HG02610 (cell line): ENCODE data around the gene ANAPC1.
A peak's percentile ranks its signal among the peaks of the same experiment; 100 is the strongest.
"Not testable (repeated sequence)": the region's sequence is repeated elsewhere in the genome, so short reads cannot be mapped to it uniquely, and the experiment has no call there.

Source experiments
- ATAC-seq: cut with Tn5 transposase; IDR thresholded peaks from one replicate; pipeline ENCODE4 v1.9.1; 2021; ENCODE audit warnings: mild to moderate bottlenecking, moderate library complexity; ENCODE audit not compliant: unreplicated experiment

Gene ANAPC1

DNA sequence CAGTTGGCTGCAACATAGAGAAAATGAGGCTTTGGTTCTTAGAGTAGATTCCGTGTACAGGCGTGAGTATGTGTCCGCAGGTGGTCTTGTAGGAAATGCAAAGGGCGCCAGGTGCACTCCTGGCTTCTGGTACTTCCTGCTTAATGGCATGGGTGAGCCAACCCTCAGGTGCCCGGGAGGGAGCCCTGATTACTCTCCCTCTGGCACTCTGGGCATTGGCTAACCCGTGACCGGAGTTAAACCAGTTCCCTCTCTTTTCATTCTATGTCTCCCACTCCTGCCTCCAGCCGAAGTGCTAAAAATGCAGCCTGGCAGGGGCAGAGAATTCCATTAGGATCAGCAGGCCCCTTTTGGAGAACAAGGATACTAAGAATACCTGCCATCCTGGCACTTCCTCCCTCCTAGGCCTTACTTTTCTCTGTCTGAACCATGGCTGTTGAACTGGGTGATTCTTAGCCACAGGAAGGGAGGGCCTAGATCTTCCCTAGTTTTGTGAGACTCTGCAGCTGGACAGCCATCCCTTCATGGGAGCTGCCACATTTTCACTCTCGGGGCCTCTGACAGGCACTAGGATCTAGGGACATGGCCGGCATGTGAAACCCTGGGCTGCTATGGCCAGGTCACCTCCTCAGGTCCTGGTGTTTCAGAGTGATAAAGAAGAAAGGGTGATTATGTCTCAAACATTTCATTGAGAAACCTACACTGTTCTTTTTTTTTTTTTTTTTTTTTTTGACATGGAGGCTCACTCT lies 20.9 kb upstream of the ANAPC1 start:
- no peak for ATAC-seq

DNA sequence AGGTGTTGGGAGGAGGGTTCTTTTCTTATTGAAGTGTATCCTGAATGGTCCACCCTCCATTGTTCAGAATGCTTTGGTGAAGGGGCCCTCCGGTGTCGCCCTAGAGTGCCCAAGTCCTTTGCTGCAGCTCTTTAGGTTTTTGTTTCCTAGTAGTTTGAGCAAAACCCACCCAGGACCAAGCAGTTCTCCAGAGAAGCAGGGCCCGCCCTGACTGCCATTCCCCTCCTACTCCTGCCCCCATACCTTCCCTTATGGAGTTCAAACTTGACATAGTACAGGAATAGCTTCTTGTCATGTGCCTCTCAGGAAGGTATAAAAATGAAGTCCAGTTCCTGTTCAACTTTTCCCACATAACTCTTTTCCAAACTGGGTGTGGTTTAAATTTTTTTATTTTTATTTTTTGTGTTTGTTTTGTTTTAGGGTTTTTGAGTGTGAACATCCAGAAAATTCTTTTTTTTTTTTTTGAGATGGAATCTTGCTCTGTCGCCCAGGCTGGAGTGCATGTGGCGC lies 20.0 kb upstream of the ANAPC1 start:
- no peak for ATAC-seq

DNA sequence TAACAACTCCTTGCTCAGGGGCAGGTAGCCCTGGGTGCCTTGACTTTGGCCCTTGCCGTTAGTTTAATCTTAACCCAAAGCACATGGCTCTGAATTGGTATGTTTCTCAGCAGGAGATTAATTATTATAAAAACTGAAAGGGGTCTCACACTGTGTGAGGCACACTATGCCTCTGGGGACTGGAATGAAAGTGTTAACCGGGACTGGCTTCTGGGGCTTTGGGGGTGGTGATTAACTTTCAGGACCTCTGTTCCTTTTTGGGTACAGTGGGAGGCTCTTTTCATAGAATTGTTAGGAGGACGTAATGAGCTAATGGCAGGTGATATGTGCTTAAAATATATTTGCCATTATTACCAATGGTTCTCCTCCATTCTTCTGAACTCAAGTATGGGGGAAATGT lies 19.5 kb upstream of the ANAPC1 start:
- ATAC-seq: no peak

DNA sequence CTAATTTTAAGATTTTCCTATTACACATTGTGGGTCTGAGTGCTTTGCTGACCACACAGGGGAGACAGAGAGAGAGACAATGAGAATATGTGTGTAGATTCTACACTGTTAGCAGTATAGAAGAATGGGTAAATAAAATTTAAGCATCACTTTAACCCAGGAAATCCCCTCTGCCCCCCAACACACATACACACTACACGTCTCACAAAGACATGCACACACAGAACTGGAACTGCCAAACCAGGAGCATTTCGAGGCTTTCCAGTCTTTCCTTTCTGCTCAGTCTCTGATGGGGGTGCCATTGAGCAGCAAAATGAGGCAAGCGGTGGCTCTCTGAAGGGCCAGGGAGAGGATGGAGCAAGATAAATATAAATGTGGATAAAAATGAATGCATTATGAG lies 16.9 kb upstream of the ANAPC1 start:
- ATAC-seq: no peak

DNA sequence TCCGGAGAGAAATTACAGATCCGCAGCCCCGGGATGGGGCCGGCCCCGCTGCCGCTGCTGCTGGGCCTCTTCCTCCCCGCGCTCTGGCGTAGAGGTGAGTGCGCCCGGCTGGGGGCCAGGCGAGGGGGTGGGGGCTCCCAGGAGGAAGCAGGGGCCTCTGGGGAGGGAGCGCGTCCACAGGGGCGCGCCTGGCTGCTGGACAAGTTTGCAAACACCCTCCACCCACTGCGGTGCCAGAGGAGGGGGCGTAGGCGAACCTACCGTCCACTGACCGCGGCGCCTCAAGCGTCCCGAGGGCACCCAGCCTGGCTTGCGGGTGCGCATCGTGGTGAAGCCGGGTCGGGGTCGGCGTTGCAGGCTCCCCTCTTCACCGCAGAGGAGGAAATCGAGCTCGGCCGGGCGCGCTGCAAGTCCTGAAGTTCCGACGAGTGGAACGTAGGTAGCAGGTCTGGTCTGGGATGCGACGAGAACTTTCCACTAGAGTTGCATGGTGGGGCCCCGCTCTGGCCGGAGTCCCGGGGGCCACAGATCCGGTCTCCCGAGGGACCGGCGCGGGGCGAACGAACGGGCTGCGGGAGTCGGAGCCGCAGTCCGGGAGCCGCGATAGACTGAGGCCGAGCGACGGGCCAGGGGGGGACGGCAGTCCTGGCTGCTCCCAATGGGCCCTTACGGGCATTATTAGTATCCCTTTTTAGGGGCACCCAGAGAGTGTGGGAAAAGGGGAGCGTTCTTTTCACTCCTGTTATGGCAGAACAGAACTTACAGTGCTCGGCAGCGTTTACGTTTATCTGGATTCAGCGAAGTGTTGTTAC lies 14.9 kb upstream of the ANAPC1 start:
- ATAC-seq: no peak

- ATAC-seq: peak; percentile 64
Observed at GRCh38 chr2:111897924-111898702, 14.1 kb upstream of the ANAPC1 start, which contains the start of gene MERTK. Gene MERTK (plus strand): TSS chr2:111898607. CDS start chr2:111898736, 129 bp downstream.

DNA sequence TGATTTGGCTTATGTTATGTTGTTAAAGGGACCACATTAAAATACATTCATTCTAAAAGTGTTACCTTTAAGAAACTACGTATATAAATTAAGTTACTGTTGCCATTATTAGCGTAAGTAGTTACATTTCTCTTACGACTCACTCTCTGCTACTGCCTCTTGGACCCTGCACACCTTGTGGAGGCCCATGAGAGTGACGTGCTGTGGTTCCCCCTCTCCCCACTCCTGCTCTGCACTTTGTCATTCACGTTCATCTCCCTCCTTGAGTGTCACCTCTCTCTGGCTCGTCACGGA lies 13.6 kb upstream of the ANAPC1 start:
- ATAC-seq: no peak

DNA sequence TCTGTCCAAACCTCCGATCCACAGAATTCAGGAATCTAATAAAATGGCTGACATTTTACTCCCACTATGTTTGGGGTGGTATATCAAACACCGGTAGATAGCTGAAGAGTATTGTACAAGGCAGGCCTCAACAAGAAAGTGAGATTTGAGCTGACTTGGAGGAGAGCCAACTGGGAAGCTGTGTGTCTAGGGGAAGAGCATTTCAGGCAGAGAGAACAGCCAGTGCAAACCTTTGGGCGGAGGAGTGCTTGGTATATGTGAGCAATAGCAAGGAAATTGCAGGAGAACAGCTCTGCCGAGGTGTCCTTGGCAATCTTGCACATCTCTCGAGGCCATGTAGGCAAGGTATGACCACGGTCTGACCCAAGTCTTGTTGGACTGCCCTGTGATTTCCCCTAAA lies 12.6 kb upstream of the ANAPC1 start:
- ATAC-seq: no peak

DNA sequence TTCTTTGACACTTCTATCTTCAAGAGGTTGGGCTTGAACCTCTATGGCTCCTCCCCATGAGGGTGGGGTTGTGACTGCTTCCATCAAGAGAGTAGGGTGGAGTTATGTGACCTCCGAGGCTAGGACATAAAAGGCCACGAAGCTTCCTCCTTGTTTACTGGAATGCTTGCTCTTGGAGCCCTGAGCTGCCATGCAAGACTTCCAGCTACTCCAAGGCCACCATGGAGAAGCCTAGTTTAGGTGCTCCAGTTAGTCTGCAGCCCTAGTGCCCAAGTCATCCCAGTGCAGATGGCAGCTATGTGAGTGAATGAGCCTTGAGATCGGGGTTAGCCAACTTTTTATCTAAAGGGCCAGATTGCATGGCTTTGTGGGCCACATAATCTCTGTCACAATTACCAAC lies 12.0 kb upstream of the ANAPC1 start:
- no peak for ATAC-seq

DNA sequence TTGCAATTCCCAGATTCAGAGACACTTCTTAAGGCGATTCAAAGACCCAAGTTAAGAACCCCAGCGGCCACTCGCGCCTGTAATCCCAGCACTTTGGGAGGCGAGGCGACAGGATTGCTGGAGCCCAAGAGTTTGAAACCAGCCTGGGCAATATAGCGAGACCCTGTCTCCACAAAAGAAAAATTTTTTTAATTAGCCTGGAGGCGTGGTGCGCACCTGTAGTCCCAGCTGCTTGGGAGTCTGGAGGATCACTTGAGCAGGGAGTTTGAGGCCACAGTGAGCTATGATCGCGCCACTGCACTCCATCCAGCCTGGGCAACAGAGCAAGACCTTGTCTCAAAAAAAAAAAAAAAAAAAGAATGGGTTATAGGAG lies 585 bp upstream of the ANAPC1 start:
- ATAC-seq: no peak

DNA sequence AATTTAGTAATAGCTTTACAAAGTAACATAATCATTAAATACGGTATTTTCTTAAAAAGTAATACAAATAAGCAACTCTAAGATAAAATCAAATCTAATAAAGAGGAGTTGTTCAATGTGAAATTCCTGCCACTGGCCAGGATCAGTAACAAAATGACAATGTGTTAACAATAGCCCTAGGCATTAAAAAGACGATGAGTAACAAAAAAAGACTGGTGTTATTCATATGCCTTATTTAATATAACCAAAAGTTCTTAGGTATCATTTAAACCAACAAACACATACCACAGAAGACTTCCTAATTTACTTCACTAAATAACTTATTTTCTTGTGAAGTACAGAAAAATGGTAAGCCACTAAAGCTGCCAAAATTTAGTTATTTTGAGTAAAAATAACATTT lies 11.2 kb downstream of the ANAPC1 start:
- not testable (repeated sequence) for ATAC-seq

GRCh38 chr2:111865124-111865523 lies 18.9 kb downstream of the ANAPC1 start:
- not testable (repeated sequence) for ATAC-seq

- not testable (repeated sequence) for ATAC-seq
Observed at GRCh38 chr2:111860005-111860404, 24.0 kb downstream of the ANAPC1 start.

DNA sequence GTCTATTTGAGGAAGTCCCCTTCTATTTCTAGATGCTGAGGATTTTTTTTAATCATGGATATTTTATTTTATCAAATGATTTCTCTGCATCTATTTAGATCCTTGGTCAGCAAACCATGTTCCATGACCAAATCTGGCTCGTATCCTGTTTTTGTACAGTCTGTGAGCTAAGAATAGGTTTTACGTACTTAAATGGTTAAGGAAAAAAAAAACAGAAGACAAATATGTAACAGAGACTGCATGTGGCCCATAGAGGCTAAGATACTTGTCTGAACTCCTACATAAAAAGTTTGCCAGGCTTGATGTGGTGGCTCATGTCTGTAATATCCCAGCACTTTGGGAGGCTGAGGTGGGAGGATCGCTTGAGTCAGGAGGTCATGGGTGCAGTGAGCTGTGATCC lies 31.4 kb downstream of the ANAPC1 start:
- not testable (repeated sequence) for ATAC-seq

- peak; percentile 74 for ATAC-seq
Observed at GRCh38 chr2:111850646-111851045, 33.3 kb downstream of the ANAPC1 start.

- not testable (repeated sequence) for ATAC-seq
Observed at GRCh38 chr2:111839625-111840282, 44.2 kb downstream of the ANAPC1 start.

DNA sequence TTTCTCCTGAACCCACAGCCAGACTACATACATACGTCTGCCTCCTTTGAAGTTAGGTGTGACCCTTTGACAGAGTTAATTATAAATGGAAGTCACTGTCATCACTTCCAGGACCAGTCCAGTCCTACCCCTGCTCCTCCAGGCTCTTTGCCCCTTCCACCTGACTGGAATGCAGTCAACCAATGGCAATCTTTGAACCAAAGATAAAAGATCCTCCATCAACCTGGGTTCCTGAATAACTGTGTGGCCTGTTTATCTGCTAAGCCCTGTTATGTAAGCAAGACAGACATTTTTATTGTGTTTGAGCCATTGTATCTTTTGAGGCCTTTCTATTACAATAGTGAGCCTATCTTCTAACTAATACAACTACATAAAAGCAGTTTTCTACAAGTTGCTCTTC lies 45.0 kb downstream of the ANAPC1 start:
- ATAC-seq: not testable (repeated sequence)

DNA sequence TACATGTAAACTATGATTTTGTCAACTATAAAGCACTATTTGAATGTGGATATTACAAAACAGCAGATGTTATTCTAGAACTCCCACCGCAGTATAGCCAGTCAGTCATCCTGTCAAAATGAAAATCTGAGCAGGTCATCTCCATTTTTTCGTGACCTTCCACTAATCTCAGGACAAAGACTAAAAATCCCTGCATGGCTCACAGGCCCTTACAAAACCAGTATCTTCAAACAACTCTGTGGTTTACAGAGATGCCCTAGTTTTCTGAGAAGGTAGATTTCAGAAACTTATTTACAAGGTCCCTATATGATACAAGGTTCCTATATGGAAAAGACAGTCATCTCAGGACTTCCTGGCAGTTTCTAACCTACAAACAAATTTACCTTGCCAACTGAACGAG lies 49.8 kb downstream of the ANAPC1 start:
- ATAC-seq: not testable (repeated sequence)

DNA sequence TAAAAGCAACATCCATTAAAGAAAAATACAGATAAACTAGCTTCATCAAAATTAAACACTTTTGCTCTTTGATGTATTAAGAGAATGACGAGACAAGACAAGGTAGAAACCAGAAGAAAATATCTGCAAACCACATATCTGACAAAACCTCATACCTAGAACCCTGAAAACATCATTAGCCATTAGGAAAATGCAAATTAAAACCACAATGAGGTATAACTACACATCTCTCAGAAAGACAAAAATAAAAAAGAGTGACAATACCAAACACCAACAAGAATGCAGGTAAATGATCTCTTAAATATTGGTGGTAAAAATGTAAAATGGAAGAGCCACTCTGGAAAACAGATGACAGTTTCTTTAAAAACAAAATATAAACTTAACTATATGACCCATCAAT lies 53.5 kb downstream of the ANAPC1 start:
- peak; percentile 73 for ATAC-seq

GRCh38 chr2:111828217-111828766 lies 55.7 kb downstream of the ANAPC1 start:
- not testable (repeated sequence) for ATAC-seq
